ENCODE measurements around the gene CXCL3. TPM values are rescaled to one million over a fixed set of nuclear protein-coding genes. Genes with fewer than 3 reads are reported as not detected.

Gene CXCL3
- total RNA-seq, 1 experiment from 2014 or later: 0.23 TPM

GRCh38 chr4:74045772-74046171 is 7.3 kb upstream of the CXCL3 start:
- no peak overlapping the region for H3K4me3 ChIP-seq (ENCODE audit: low read depth in 2 of 2, low read length in 2 of 2)
- ChIA-PET POLR2A (no interaction called here), CTCF (interaction anchor here (0.6 kb wide), 1 partner anchor 71 kb away, joined by 3 read pairs; no protein-coding TSS in a partner anchor)
- BruUV-seq (replicated peaks): no TSS peak
- TF ChIP-seq SIN3A (IDR thresholded peaks at IDR 0.05; ENCODE audit: borderline replicate concordance, insufficient read depth, low read depth, low read length) (no peak), POLR2AphosphoS5 (IDR thresholded peaks at IDR 0.05; ENCODE audit: low read depth, low read length) (no peak), REST (IDR thresholded peaks at IDR 0.05; ENCODE audit: insufficient read depth in 1 of 2, low read depth in 2 of 2, low read length in 1 of 2) (no peak), TCF7L2 (IDR thresholded peaks at IDR 0.05; ENCODE audit: low read depth, low read length) (no peak), CTCF (IDR thresholded peaks at IDR 0.05) (no peak)
- in situ Hi-C loops (cut with HindIII; ENCODE audit: low pct_unique_long_range_greater_than_20kb, low sequenced_read_pairs): no loop called here
- DNase-seq (ENCODE audit: low read depth, low spot score) (no peak), ATAC-seq (no peak)
- H3K4me1 ChIP-seq (ENCODE audit: control insufficient read depth, insufficient read depth, low read length): no peaks in the 10 kb centered on the region
- peaks cover 3% of the 10 kb centered on the region; the same call in 1 of the 2 replicates for H3K27me3 ChIP-seq (ENCODE audit: control insufficient read depth, insufficient read depth, low read length)
- no peak overlapping the region for H3K27ac ChIP-seq (ENCODE audit: low read length)
- no peaks in the 10 kb centered on the region for H3K36me3 ChIP-seq (ENCODE audit: control insufficient read depth, insufficient read depth, low read length)
- intact Hi-C loops (cut with micrococcal nuclease; ENCODE audit: unreplicated experiment): no loop called here
- no peaks in the 10 kb centered on the region for H3K9me3 ChIP-seq (ENCODE audit: control insufficient read depth, insufficient read depth, low read depth, low read length)

- TF ChIP-seq POLR2AphosphoS5 (IDR thresholded peaks at IDR 0.05; ENCODE audit: low read depth, low read length) (no peak), CTCF (IDR thresholded peaks at IDR 0.05) (no peak), TCF7L2 (IDR thresholded peaks at IDR 0.05; ENCODE audit: low read depth, low read length) (no peak)
- no peak overlapping the region for H3K4me3 ChIP-seq (ENCODE audit: low read depth in 2 of 2, low read length in 2 of 2)
- no peaks in the 10 kb centered on the region for H3K36me3 ChIP-seq (ENCODE audit: control insufficient read depth, insufficient read depth, low read length)
- ATAC-seq: no peak
- H3K27me3 ChIP-seq (ENCODE audit: control insufficient read depth, insufficient read depth, low read length): peaks cover 4% of the 10 kb centered on the region; the same call in 1 of the 2 replicates
- no peak for DNase-seq (ENCODE audit: low read depth, low spot score)
- no TSS peak for BruUV-seq (replicated peaks)
- no peaks in the 10 kb centered on the region for H3K4me1 ChIP-seq (ENCODE audit: control insufficient read depth, insufficient read depth, low read length)
- in situ Hi-C loops (cut with HindIII; ENCODE audit: low pct_unique_long_range_greater_than_20kb, low sequenced_read_pairs) (no loop called here), intact Hi-C loops (cut with micrococcal nuclease; ENCODE audit: unreplicated experiment) (no loop called here)
- CTCF ChIA-PET: no interaction called here
- no peak overlapping the region for H3K27ac ChIP-seq (ENCODE audit: low read length)
- POLR2A ChIA-PET: no interaction called here
- no peaks in the 10 kb centered on the region for H3K9me3 ChIP-seq (ENCODE audit: control insufficient read depth, insufficient read depth, low read depth, low read length)
Observed at GRCh38 chr4:74045247-74045646, 6.8 kb upstream of the CXCL3 start.

Measured in Panc1 (cell line).